Panc1 (cell line): ENCODE results near the gene FAM228B.

Source experiments
- POLR2AphosphoS5 ChIP-seq: IDR thresholded peaks from 2 replicates; pipeline ENCODE4 v1.6.1; 2012; ENCODE audit warnings: mild to moderate bottlenecking, low read depth, low read length, moderate library complexity
- TF ChIP-seq, protein P1 (sequence below): fragments of 450-650 bp; IDR thresholded peaks from 2 replicates; pipeline ENCODE4 v1.5.1; 2017; ENCODE audit warnings: mild to moderate bottlenecking

GRCh38 chr2:24204505-24204904 lies 81.2 kb downstream of the FAM228B start:
- TF ChIP-seq, protein P1, sequence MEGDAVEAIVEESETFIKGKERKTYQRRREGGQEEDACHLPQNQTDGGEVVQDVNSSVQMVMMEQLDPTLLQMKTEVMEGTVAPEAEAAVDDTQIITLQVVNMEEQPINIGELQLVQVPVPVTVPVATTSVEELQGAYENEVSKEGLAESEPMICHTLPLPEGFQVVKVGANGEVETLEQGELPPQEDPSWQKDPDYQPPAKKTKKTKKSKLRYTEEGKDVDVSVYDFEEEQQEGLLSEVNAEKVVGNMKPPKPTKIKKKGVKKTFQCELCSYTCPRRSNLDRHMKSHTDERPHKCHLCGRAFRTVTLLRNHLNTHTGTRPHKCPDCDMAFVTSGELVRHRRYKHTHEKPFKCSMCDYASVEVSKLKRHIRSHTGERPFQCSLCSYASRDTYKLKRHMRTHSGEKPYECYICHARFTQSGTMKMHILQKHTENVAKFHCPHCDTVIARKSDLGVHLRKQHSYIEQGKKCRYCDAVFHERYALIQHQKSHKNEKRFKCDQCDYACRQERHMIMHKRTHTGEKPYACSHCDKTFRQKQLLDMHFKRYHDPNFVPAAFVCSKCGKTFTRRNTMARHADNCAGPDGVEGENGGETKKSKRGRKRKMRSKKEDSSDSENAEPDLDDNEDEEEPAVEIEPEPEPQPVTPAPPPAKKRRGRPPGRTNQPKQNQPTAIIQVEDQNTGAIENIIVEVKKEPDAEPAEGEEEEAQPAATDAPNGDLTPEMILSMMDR: no peak
- TF ChIP-seq POLR2AphosphoS5: no peak
